Ovary (tissue), 3 donors: ENCODE data around the gene AUTS2.

Experiments
- POLR2A ChIP-seq: fragments of 450-650 bp; IDR thresholded peaks from one replicate; pipeline ENCODE4 v1.6.1; 2017; ENCODE audit warnings: antibody characterized with exemption, mild to moderate bottlenecking, moderate library complexity
- TF ChIP-seq, protein P1 (sequence below), 3 donors: fragments of 450-650 bp in 2 of 3; fragments of 200-600 bp in 1 of 3; IDR thresholded peaks; one replicate each; pipeline versions ENCODE4 v1.5.1 to v1.8.0; 2016 to 2022; ENCODE audit warnings: antibody characterized with exemption in 3 of 3, mild to moderate bottlenecking in 1 of 3
- donor health status: DM: no; HTN: no; CAD: no.

GRCh38 chr7:69817841-69818635, 219.8 kb downstream of the AUTS2 start:
- no peak for TF ChIP-seq POLR2A
- TF ChIP-seq, protein P1, sequence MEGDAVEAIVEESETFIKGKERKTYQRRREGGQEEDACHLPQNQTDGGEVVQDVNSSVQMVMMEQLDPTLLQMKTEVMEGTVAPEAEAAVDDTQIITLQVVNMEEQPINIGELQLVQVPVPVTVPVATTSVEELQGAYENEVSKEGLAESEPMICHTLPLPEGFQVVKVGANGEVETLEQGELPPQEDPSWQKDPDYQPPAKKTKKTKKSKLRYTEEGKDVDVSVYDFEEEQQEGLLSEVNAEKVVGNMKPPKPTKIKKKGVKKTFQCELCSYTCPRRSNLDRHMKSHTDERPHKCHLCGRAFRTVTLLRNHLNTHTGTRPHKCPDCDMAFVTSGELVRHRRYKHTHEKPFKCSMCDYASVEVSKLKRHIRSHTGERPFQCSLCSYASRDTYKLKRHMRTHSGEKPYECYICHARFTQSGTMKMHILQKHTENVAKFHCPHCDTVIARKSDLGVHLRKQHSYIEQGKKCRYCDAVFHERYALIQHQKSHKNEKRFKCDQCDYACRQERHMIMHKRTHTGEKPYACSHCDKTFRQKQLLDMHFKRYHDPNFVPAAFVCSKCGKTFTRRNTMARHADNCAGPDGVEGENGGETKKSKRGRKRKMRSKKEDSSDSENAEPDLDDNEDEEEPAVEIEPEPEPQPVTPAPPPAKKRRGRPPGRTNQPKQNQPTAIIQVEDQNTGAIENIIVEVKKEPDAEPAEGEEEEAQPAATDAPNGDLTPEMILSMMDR (IDR thresholded peaks at IDR 0.05), result no peak
